Measurements from ENCODE around the gene GPC5.

DNA sequence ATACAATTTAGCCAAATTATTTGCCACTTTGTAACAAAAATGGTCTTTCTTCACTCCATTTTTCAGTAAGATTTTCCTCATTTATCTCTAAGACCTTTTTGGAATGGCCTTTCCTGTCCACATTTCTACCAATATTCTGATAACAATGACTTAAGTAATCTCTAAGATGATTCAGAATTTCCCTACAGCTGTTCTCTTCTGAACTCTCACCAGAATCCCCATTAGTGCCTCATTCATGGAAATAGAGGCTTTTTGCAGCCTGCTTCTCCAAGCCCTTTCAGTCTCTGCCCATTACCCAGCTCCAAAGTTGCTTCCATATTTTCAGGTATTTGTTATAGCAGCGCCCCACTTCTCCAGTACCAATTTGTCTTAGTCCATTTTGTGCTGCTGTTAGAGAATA, 867.0 kb downstream of the GPC5 start:
- TF ChIP-seq, protein P1, sequence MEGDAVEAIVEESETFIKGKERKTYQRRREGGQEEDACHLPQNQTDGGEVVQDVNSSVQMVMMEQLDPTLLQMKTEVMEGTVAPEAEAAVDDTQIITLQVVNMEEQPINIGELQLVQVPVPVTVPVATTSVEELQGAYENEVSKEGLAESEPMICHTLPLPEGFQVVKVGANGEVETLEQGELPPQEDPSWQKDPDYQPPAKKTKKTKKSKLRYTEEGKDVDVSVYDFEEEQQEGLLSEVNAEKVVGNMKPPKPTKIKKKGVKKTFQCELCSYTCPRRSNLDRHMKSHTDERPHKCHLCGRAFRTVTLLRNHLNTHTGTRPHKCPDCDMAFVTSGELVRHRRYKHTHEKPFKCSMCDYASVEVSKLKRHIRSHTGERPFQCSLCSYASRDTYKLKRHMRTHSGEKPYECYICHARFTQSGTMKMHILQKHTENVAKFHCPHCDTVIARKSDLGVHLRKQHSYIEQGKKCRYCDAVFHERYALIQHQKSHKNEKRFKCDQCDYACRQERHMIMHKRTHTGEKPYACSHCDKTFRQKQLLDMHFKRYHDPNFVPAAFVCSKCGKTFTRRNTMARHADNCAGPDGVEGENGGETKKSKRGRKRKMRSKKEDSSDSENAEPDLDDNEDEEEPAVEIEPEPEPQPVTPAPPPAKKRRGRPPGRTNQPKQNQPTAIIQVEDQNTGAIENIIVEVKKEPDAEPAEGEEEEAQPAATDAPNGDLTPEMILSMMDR (conservative IDR thresholded peaks at IDR 0.05; ENCODE audit: low read depth, low read length), result no peak
- no peak for TF ChIP-seq EZH2 (IDR thresholded peaks at IDR 0.05; ENCODE audit: borderline replicate concordance, low read depth, low read length, poor library complexity, severe bottlenecking)

All from A673 (cell line).